Gastroesophageal sphincter (tissue), 4 donors: ENCODE data around the gene E4F1. TPM values are rescaled to one million over a fixed set of nuclear protein-coding genes. Genes with fewer than 3 reads are reported as not detected.
"Not testable (repeated sequence)": the region's sequence is repeated elsewhere in the genome, so short reads cannot be mapped to it uniquely, and the experiment has no call there.

Experiments
- ATAC-seq: fragments of 150-250 bp; one replicate; pipeline ENCODE4 v1.9.1; 2016; ENCODE audit warnings: mild to moderate bottlenecking, moderate library complexity
- H3K27ac ChIP-seq, 4 donors: fragments of 200-600 bp; sonication (generic) in 3 of 4; 1 replicate in 3 of 4; 2 replicates in 1 of 4; pipeline ENCODE4 v1.5.1; 2016 to 2019
- H3K27me3 ChIP-seq: fragments of 200-600 bp; sonication (generic); one replicate; pipeline ENCODE4 v1.5.1; 2019
- H3K36me3 ChIP-seq, 2 donors: fragments of 200-600 bp; sonication (generic); one replicate each; pipeline ENCODE4 v1.5.1; 2019; ENCODE audit warnings: control low read depth in 1 of 2
- H3K4me1 ChIP-seq, 3 donors: fragments of 200-600 bp; sonication (generic); 1 replicate in 2 of 3; 2 replicates in 1 of 3; pipeline ENCODE4 v1.5.1; 2016 to 2019; ENCODE audit warnings: control low read depth in 2 of 3
- H3K4me3 ChIP-seq, 2 donors: fragments of 200-600 bp; sonication (generic); one replicate each; pipeline ENCODE4 v1.5.1; 2019; ENCODE audit warnings: mild to moderate bottlenecking in 1 of 2, moderate library complexity in 1 of 2
- H3K9me3 ChIP-seq, 3 donors: fragments of 200-600 bp; sonication (generic); one replicate each; pipeline ENCODE4 v1.5.1; 2017 to 2019; ENCODE audit warnings: control low read depth in 2 of 3
- CTCF ChIP-seq, 4 experiments: fragments of 200-600 bp in 2 of 4; fragments of 450-650 bp in 2 of 4; sonication (generic) in 1 of 4; IDR thresholded peaks; one replicate each; pipeline ENCODE4 v1.5.1; 2017 to 2019; ENCODE audit warnings: antibody characterized with exemption in 4 of 4, mild to moderate bottlenecking in 2 of 4, moderate library complexity in 2 of 4
- EP300 ChIP-seq: sonication (generic); formaldehyde crosslinking; IDR thresholded peaks from one replicate; pipeline ENCODE4 v1.6.1; 2017; ENCODE audit warnings: antibody characterized with exemption, mild to moderate bottlenecking
- POLR2A ChIP-seq, 2 donors: fragments of 450-650 bp; IDR thresholded peaks; one replicate each; pipeline ENCODE4 v1.6.1; 2017; ENCODE audit warnings: antibody characterized with exemption in 2 of 2, mild to moderate bottlenecking in 2 of 2, moderate library complexity in 1 of 2
- POLR2AphosphoS5 ChIP-seq: sonication (generic); formaldehyde crosslinking; IDR thresholded peaks from one replicate; pipeline ENCODE4 v1.6.1; 2017; ENCODE audit warnings: antibody characterized with exemption
- WGBS, 2 donors: methylation state at CpG; one replicate each; pipeline ENCODE4 v1.1.5; 2018; ENCODE audit warnings: low coverage in 1 of 2; 5-methylcytosine and 5-hydroxymethylcytosine counted together
- total RNA-seq, 4 donors: library from RNA; depleted of rRNA; stranded (reverse); fragments of >200 nt; gene quantifications; one replicate each; pipeline ENCODE4 v1.1.0, GENCODE V29; 2016

Gene E4F1
- total RNA-seq, 4 donors from 2014 or later = 23.1 to 35.2 (median 28.8) TPM

- Histone ChIP-seq H3K36me3 (peaks cover 0 to 64% of the 10 kb centered on the region in 2 donors), H3K4me1 (peaks cover 6 to 28% (median 17%) of the 10 kb centered on the region in 3 donors), H3K27me3 (peaks cover 65% of the 10 kb centered on the region), H3K27ac (no peak within 1 kb of the TSS), H3K9me3 (no peaks in the 10 kb centered on the region), H3K4me3 (peak within 1 kb of the TSS in 1 of 2 donors; percentile 38)
- peak; percentile 20 for TF ChIP-seq POLR2AphosphoS5
- no peak for TF ChIP-seq EP300
- no CpG with 5 or more reads among the region's 64 CpGs for WGBS, 2 donors
- ATAC-seq = peak; percentile 26
Measured at GRCh38 chr16:2236337-2237101, 13.1 kb downstream of the E4F1 start, which contains the start of gene DNASE1L2. TSS of gene DNASE1L2 (plus strand) at chr16:2236444. CDS start at chr16:2236817, 373 bp downstream.

DNA sequence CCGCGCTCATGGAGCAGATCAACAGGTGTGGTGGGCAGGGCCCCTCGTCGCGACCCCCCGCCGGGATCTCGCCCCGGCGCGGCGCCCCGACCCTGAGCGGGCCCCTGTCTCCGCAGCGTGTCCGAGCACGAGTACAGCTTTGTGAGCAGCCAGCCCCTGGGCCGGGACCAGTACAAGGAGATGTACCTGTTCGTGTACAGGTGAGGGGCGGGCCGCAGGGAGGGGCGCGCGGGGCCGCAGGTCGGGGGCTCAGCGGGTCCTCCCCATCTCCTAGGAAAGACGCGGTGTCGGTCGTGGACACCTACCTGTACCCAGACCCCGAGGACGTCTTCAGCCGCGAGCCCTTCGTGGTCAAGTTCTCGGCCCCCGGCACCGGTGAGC is 13.7 kb downstream of the E4F1 start:
- 22% methylated on average over 6 of the region's 40 CpGs; no CpG with 5 or more reads in 1 of the 2 donors for WGBS, 2 donors
- peaks cover 0 to 64% of the 10 kb centered on the region in 2 donors for H3K36me3 ChIP-seq
- peaks cover 6 to 28% (median 17%) of the 10 kb centered on the region in 3 donors for H3K4me1 ChIP-seq
- peak overlapping the region in 1 of 2 donors; percentile 38 for H3K4me3 ChIP-seq
- no peak overlapping the region for H3K27ac ChIP-seq
- no peak for TF ChIP-seq POLR2A (IDR thresholded peaks at IDR 0.05)
- no peak for TF ChIP-seq EP300
- no peak for TF ChIP-seq POLR2AphosphoS5
- TF ChIP-seq CTCF (IDR thresholded peaks at IDR 0.05) = no peak
- H3K27me3 ChIP-seq = peaks cover 62% of the 10 kb centered on the region
- no peak for ATAC-seq
- no peaks in the 10 kb centered on the region for H3K9me3 ChIP-seq

GRCh38 chr16:2237493-2238149 is 14.2 kb downstream of the E4F1 start:
- Histone ChIP-seq H3K4me3 (peak overlapping the region in 1 of 2 donors; percentile 0), H3K27ac (no peak overlapping the region), H3K4me1 (peaks cover 6 to 28% (median 17%) of the 10 kb centered on the region in 3 donors), H3K36me3 (peaks cover 0 to 64% of the 10 kb centered on the region in 2 donors), H3K27me3 (peaks cover 57% of the 10 kb centered on the region), H3K9me3 (no peaks in the 10 kb centered on the region)
- ATAC-seq = peak; percentile 20
- TF ChIP-seq POLR2A (IDR thresholded peaks at IDR 0.05) = no peak
- TF ChIP-seq POLR2AphosphoS5 = no peak
- 0% methylated on average over 1 of the region's 65 CpGs; no CpG with 5 or more reads in 1 of the 2 donors for WGBS, 2 donors

- 61 to 80% methylated on average over 1 to 7 of the region's 18 CpGs for WGBS, 2 donors
- peak overlapping the region in 1 of 4 donors; percentile 18 for H3K27ac ChIP-seq
- H3K36me3 ChIP-seq = peaks cover 0 to 64% of the 10 kb centered on the region in 2 donors
- H3K27me3 ChIP-seq = peaks cover 51% of the 10 kb centered on the region
- TF ChIP-seq POLR2A (IDR thresholded peaks at IDR 0.05) = no peak
- no peak for TF ChIP-seq CTCF (IDR thresholded peaks at IDR 0.05)
- no peak for TF ChIP-seq POLR2AphosphoS5
- TF ChIP-seq EP300 = no peak
- no peaks in the 10 kb centered on the region for H3K9me3 ChIP-seq
- ATAC-seq = no peak
- H3K4me1 ChIP-seq = peaks cover 6 to 28% (median 17%) of the 10 kb centered on the region in 3 donors
- no peak overlapping the region for H3K4me3 ChIP-seq
Measured at GRCh38 chr16:2238150-2238837, 14.9 kb downstream of the E4F1 start.

DNA sequence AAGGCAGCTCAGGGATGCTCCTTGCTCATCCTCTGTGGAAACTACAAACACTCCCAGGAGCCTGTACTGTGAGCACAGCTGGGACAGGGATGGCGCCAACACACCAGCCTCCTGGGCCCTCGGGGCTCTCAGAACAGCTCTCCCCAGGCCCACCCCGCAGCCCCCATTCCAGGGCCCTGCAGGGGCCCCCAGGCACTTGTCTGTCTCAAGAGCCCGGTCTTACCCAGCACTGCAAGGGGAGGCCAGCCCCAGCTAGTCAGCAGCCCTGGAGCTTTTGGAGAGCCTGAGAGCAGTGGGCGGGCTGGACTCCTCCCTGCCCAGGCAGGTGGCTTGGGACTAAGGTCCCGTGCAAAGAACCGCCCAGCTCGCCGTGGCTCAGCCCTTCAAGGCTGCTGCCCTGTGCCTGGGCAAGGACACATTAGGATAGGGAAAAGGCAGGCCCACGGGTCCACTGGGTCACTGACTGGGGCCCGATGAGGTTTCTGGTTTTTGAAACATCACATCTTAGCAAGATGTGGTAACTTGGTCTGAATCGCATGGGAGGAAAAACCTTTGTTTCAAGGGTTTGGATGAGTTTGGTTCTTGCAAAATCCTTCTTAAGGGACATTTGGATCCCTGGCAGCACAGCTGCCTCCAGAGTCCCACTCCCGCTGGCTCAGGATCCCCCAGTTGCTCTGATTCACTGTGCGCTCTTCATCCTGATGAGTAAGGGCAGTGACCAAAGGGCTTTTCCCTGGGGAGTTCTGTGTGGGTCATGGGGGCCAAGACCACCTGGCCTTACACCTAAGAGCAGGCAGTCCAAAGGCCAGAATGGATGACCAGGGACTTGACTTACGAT is 15.7 kb downstream of the E4F1 start:
- peak overlapping the region in 1 of 4 donors; percentile 18 for H3K27ac ChIP-seq
- H3K4me1 ChIP-seq = peaks cover 6 to 28% (median 17%) of the 10 kb centered on the region in 3 donors
- 77 to 83% methylated on average over 1 to 4 of the region's 15 CpGs for WGBS, 2 donors
- TF ChIP-seq POLR2AphosphoS5 (no peak), CTCF (IDR thresholded peaks at IDR 0.05) (no peak), POLR2A (IDR thresholded peaks at IDR 0.05) (no peak), EP300 (no peak)
- peaks cover 43% of the 10 kb centered on the region for H3K27me3 ChIP-seq
- no peaks in the 10 kb centered on the region for H3K9me3 ChIP-seq
- peak; percentile 15 for ATAC-seq
- no peak overlapping the region for H3K4me3 ChIP-seq
- peaks cover 0 to 64% of the 10 kb centered on the region in 2 donors for H3K36me3 ChIP-seq

- Histone ChIP-seq H3K36me3 (peaks cover 0 to 64% of the 10 kb centered on the region in 2 donors), H3K27me3 (peaks cover 31% of the 10 kb centered on the region), H3K4me1 (peaks cover 6 to 28% (median 17%) of the 10 kb centered on the region in 3 donors)
- ATAC-seq, H3K9me3 ChIP-seq, H3K4me3 ChIP-seq, H3K27ac ChIP-seq: not testable (repeated sequence)
- WGBS, 2 donors = 61 to 82% methylated on average over 6 to 9 of the region's 9 CpGs
Measured at GRCh38 chr16:2240331-2240730, 16.9 kb downstream of the E4F1 start.
